ENCODE measurements around the gene SEMA4B.
"Not testable (repeated sequence)": the region's sequence is repeated elsewhere in the genome, so short reads cannot be mapped to it uniquely, and the experiment has no call there.

Gene SEMA4B, protein sequence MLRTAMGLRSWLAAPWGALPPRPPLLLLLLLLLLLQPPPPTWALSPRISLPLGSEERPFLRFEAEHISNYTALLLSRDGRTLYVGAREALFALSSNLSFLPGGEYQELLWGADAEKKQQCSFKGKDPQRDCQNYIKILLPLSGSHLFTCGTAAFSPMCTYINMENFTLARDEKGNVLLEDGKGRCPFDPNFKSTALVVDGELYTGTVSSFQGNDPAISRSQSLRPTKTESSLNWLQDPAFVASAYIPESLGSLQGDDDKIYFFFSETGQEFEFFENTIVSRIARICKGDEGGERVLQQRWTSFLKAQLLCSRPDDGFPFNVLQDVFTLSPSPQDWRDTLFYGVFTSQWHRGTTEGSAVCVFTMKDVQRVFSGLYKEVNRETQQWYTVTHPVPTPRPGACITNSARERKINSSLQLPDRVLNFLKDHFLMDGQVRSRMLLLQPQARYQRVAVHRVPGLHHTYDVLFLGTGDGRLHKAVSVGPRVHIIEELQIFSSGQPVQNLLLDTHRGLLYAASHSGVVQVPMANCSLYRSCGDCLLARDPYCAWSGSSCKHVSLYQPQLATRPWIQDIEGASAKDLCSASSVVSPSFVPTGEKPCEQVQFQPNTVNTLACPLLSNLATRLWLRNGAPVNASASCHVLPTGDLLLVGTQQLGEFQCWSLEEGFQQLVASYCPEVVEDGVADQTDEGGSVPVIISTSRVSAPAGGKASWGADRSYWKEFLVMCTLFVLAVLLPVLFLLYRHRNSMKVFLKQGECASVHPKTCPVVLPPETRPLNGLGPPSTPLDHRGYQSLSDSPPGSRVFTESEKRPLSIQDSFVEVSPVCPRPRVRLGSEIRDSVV

DNA sequence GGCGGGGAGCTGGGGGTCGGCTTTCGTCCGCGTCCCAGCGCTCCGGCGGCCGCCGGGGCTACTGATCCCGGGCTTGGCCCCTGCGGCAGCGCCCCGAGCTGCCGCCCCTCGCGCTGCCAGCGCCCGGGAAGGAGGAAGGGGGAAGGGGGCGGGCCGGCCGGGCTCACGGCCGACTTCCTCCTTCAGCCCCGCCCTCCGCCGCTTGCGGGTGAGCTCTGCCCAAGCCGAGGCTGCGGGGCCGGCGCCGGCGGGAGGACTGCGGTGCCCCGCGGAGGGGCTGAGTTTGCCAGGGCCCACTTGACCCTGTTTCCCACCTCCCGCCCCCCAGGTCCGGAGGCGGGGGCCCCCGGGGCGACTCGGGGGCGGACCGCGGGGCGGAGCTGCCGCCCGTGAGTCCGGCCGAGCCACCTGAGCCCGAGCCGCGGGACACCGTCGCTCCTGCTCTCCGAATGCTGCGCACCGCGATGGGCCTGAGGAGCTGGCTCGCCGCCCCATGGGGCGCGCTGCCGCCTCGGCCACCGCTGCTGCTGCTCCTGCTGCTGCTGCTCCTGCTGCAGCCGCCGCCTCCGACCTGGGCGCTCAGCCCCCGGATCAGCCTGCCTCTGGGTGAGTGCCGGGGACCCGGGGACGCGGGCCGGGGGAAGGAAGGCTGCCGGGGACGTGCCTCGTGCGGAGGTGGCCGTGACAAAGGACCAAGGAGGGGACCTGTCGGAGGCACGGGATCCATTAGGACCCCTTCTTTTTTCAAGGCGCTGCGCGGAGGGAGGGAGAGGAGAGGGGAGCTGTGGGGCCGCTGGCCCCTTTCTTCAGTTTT lies at the start of gene SEMA4B:
Gene SEMA4B, plus strand, starts transcription at position 201 of the 814 bp plus-strand sequence. Its CDS starts 249 bp downstream, at position 450.
- DNase-seq (ENCODE audit: low read depth, low spot score) = peak; percentile 83

DNA sequence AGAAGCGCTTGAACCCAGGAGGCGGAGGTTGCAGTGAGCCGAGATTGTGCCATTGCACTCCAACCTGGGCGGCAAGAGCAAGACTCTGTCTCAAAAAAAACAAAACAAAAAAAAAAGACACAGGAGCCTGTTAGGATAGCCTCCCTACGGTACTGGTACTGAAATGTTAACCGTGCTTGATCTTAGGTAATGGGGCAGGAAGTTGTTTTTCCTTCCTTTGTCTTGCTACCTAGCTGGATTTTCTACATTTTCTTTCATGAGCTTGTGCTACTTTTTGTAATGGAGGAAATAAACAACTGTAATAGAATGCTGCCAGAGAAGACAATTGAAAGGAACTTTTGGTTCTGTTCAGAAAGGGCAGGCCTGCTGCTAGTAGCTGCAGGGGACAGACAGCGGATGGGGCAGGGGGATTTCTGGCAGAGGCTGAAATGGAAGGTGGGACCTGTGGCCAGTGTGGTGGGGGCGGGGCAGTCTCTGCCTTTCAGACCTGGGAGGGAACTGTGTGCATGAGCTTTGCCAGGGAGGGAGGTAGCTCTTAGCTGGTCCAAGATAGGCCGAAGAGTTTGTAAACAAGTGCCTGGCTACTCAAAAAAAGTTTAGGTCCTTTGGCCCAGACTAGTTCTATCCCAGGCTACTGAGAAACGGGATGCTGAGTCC lies 49.0 kb upstream of the SEMA4B start:
- peak; percentile 87 for DNase-seq (ENCODE audit: low read depth, low spot score)

DNA sequence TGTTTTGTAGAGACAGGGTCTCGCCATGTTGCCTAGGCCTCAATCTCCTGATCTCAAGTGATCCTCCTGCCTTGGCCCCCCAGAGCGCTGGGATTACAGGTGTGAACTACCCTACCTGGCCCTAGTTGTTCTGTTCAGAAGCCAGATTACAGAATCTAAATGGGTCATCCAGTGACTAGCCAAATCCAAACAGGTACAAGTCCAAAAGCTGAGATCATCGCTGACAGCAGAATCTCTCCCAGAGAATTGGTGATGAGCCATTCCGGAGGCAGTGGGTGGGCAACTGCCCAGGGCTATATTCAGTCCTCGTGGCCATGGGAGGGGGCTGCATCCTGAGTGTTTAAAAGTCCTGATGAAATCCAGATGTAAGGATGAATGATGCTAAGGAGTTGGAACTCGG lies 47.5 kb upstream of the SEMA4B start:
- DNase-seq (ENCODE audit: low read depth, low spot score) = no peak

DNA sequence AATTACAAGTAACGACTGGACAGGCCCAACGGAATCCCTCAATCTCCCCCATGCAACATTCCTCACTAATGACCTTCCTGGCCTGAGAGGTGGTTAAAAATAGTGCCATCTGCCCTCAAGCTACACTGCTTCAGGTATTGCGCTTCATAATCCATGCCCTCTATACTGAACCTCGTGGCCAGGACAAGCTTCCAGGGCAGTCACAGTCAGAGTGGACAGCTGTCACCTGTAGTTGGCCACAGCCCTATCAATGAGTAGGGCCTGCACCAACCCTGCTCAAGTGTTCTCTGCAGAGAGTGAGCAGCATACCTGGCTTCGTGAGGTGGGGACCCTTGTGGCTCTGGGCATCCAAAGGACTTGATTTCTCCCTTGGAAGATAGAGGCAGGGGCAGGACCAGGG lies 46.9 kb upstream of the SEMA4B start:
- no peak for DNase-seq (ENCODE audit: low read depth, low spot score)

DNA sequence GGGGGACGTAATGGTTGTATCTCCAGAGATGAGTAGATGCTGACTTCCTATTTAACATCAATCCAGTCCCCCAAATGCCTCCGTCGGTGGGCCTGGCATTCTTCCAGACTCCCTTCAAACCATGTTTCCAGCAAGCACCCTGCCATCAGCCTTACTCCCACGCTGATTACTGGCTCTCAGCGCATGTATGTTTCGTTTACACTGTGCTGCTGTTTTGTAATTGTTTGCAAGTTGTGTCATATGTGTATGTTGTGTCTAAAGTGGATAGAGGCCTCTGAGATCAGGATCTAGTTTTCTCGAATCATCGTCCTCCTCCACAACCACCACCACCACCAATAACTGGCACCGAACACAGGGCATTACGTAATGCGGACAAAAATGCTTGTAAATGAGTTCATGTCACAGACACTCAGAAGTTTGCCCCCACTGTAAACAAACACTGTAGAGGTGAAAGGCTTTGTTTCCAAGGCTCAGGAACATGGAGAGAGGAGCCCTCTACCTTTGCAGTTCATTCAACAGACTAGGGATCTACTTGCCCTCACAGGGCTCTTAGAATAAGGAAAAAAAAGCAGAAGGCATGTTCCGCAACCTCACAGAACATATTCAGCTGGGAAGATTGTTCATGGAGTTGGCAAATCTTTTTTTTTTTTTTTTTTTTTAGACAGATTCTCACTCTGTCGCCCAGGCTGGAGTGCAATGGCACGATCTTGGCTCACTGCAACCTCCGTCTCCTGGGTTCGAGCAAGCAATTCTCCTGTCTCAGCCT lies 46.1 kb upstream of the SEMA4B start:
- DNase-seq (ENCODE audit: low read depth, low spot score) = no peak

DNA sequence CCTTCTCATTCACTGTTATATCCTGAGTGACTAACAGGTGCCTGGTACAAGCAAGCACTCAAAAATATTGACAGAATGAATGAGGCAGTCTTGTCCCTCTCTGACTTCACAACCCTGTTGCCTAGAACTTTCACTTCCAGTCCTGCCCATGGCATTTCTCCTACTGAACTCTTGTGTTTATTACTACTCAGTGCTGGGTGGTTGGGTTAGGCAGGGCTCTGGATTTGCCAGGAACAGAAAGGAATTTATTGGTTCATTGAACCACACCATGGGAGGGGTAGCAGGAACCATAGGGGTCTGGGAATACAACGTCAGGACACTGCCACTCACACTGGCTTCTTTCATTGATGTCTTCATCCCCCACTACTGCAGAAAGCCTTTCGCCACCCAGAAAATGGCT lies 41.9 kb upstream of the SEMA4B start:
- no peak for DNase-seq (ENCODE audit: low read depth, low spot score)

DNA sequence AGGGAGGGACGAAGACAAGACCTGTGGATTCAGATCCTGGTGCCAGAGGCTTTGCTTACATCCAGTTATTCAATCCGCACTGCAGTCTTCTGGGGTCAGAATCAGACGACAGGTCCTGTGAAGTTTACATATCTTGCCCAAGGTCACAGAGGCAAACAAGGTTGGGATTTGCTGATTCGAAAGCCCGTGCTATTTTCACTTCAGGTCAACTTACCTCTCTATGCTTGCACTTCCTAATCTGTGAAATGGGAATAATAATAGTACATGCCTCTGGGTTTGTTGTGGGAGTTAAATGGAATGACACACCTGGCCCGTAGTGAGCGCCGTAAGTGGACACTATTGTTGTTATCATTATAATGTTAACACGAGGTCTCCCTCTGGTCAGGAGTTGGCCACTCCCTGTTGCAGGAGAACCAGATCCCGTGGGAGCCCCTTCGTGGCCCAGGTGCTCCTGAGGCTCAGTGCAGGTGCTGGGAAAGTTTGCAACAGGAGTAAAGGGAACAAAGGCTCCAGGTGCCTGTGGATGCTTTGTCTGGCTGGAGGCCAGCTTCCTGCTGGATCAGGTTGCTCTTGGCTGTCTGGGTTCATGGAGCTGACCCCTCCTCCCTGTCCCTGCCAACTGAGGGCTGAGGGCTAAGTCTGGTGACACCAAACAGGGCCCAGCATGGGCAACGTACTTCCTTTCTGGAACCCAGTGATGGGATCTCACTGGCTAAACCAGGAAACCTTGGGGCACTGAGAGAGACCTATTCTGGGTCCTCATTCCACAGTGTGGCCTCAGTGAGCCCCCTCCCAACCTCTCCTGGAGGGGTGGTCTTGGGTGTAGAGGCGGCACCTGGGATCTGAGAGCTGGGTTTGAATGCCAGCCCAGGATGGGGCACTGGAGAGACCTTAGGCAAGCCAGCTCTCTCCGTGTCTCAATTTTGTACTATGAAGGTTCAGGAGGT lies 40.1 kb upstream of the SEMA4B start:
- peak; percentile 68 for DNase-seq (ENCODE audit: low read depth, low spot score)

DNA sequence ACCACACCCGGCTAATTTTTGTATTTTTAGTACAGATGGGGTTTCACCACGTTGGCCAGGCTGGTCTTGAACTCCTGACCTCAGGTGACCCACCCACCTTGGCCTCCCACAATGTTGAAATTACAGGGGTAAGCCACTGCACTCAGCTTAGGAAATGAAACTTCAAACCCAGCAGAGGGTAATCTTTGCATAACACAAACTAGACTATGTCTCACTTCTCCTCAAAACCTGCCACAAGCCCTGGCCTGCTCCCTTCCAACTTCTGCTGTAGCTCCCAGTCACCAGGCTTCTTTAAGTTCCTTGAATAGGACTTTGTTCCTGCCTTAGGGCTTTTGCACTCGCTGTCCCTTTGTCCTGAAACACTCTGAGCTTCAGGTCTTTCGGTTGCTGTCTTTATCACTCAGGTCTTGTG lies 39.2 kb upstream of the SEMA4B start:
- peak; percentile 58 for DNase-seq (ENCODE audit: low read depth, low spot score)

DNA sequence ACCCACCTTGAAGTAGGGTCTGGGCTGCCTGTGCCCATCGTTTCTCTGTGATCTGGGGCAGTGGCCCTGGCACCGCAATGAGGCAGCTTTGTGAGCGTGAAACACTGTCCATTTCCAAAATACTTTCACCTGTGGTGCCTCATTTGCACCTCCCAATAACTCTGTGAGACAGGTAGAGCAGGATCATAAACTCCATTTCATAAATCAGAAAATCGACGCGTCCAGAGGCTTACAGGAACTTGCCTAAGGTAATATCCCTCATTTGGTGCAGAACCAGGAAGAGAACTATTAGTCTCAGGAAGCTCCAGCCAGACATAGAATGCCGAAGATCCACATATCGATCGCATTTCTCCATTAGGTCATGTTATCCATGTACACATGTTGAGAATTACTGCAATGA lies 38.2 kb upstream of the SEMA4B start:
- no peak for DNase-seq (ENCODE audit: low read depth, low spot score)

DNA sequence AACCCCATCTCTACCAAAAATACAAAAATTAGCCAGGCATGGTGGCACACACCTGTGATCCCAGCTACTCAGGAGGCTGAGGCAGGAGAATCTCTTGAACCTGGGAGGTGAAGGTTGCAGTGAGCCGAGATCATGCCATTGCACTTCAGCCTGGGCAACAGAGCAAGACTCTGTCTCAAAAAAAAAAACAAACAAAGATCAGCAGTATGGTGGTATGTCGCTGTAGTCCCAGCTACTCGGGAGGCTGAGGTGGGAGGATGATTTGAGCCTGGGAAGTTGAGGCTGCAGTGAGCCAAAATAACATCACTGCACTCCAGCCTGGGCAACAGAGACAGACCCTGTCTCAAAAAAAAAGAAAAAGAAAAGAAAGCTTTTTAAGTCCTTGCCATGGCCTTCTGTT lies 36.9 kb upstream of the SEMA4B start:
- DNase-seq (ENCODE audit: low read depth, low spot score) = not testable (repeated sequence)

DNA sequence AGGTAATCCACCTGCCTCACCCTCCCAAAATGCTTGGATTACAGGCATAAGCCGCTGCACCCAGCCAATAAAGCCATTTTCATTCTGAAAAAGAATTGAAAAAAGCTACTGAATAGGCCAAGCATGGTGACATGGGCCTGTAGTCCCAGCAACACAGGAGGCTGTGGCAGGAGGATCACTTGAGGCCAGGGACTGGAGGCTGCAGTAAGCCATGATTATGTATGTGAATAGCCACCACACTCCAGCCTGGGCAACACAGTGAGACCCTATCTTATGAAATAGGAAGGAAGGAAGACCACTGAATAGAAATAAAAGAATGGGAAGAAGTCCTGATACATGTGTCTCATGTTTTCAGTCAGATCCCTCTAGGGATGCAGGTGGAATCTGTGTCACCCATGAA lies 36.0 kb upstream of the SEMA4B start:
- DNase-seq (ENCODE audit: low read depth, low spot score) = no peak

DNA sequence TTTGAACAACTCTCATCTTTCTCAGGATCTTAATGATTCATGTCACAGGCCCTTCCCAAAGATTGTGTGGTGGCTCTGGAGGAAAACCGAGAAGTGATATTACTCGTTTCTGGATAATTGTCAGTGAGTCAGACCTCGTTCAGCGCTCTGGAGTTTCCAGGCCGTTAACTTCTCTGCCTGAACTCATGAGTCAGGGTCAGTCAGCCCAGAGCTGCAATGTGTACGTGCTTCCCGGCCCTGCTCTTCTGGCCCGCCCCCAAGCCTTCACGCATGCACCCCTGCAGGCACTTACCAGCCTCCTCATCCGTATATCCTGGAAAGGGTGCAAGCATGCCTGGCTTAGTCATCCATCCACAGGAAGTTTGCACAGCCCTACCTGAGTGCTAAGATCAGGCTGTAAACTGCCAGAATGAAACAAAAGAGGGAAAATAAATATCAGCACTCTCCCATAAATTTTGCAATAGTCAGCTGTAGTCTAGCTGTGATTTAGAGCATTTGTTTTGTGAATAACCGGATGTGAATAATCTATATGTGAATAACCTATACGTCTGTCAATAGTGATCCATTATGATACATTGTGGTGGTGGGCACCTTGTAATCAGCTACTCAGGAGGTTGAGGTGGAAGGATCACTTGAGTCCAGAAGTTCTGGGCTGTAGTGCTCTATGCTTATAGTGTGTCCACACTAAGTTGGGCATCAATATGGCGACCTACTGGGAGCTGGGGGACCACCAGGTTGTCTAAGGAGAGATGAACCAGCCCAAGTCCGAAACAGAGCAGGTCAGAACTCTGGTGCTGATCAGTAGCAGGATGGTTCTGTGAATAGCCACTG lies 35.3 kb upstream of the SEMA4B start:
- peak; percentile 92 for DNase-seq (ENCODE audit: low read depth, low spot score)

DNA sequence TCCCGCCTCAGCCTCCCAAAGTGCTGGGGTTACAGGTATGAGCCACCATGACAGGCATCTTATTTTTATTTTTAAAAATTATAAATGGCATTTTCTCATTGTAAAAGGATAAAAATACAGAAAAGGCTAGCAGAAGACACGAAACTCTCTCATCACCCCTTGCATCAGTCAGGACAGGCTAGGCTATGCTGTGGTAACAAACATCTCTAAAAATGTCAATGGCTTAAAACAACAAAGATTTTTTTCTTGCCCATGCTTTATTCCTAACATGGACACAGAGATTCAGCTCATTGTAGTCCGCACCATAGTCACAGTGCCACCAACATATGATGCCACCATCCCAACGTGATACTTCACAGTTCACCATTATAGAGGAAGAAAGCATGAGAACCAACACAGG lies 34.0 kb upstream of the SEMA4B start:
- no peak for DNase-seq (ENCODE audit: low read depth, low spot score)

DNA sequence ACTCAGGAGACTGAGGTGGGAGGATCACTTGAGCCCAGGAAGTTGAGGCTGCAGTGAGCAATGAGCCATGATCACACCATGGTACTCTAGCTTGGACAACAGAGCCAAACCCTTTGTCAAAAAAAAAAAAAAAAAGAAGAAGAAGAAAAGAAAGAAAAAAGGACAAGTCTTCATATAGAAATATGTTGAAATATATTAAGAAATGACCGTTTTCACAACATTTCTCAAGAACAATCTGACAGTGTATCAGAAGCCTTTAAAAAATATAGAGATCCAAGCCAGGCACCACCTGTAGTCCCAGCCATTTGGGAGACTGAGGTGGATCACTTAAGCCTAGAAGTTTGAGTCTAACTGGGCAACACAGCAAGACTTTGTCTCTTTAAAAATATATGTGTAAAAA lies 29.5 kb upstream of the SEMA4B start:
- DNase-seq (ENCODE audit: low read depth, low spot score) = no peak

DNA sequence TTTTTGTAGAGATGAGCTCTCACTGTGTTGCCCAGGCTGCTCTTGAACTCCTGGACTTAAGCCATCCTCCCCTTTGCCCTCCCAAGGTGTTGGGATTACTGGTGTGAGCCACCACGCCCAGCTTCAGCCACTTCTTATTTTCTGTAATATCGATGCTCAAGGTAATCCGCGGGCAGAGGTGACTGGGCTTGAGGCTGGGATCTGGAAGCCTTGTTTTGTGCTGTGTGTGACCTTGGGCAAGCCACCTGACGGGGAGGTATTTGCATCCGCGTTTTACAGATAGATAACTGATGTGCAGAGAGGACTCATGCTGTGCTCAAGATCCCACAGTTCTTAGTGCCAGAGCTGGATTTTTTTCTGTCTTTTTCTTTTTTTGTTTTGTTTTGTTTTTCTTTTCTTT lies 27.8 kb upstream of the SEMA4B start:
- DNase-seq (ENCODE audit: low read depth, low spot score) = no peak

DNA sequence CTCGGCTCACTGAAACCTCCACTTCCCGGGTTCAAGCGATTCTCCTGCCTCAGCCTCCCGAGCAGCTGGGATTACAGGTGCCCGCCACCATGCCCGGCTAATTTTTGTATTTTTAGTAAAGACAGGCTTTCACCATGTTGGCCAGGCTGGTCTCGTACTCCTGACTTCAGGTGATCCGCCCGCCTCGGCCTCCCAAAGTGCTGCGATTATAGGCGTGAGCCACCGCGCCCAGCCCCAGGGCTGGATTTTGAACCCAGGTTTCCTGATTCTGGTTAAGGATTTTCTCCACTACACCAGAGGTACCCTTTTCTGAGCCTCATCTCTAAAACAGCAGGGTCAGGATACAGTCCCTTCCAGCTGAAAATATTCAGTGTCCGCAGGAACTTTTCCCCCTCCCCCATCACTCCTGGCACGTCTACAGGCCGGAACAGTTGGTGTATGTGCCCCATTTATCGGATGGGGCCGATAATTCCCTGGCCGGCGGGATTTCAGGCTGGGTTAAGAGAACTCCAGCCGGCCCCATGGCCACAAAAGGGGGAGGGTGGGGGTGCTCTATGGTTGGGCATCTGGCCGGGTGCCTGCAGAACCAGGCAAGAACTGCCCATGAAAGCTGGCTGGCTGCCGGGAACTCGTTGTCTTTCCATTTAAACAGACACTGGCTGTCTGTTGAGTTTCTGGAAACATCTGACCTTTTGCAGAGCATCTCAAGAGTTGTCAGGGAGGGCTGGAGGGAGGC lies 26.8 kb upstream of the SEMA4B start:
- DNase-seq (ENCODE audit: low read depth, low spot score) = peak; percentile 51

DNA sequence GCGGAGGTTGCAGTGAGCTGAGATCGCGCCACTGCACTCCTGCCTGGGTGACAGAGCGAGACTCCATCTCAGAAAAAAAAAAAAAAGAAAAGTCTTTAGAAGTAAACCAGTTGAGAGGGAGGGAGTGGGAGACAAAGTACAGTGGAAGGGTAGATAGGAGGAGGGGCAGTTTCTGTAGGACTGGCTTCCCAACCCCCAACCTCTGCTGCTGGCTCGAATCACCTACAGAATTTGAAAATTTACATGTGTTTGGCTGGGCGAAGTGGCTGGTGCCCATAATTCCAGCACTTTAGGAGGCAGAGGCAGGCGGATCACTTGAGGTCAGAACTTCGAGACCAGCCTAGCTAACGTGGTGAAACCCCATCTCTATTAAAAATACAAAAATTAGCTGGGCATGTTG lies 24.1 kb upstream of the SEMA4B start:
- DNase-seq (ENCODE audit: low read depth, low spot score) = peak; percentile 43

Data from ELF-1 (cell line).